ENCODE measurements around the gene ASAP2.

DNA sequence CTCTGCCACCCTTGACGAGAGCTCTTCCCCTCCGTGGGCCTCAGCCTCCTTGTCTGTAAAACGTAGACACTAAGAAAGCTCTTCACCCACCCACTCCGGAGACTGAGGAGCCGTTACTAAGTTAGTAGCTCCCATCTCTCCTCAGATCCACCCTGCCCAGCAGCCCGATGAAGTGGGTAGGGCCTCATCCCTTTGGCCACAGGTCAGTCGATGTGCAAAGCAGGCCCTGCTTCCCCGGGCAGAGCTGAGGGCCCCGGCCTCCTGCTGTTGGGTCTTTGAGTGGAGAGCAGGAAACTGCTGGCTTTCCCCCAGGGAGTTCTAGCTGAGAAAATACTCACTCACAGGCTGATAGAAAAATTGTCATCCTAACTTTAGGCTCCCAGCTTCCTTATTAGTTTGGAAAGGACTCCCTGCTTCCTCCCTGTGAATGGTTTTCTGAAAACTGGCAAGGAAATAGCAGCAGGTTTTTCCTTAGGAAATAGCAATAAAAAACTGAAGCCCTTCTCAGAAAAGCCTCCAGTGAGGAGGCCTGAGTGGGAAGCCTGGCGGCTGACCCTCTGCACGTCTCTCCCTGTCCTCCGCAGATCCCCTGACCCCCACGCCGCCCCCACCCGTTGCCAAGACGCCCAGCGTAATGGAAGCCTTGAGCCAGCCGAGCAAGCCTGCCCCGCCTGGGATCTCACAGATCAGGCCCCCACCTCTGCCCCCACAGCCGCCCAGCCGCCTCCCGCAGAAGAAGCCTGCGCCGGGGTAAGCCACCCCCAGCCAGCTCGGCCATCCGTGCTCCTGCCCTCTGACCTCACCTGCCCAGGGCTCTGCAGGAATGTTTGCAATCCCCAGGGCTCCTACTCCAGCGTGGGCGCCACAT is 186.5 kb downstream of the ASAP2 start:
- TF ChIP-seq, protein P1, sequence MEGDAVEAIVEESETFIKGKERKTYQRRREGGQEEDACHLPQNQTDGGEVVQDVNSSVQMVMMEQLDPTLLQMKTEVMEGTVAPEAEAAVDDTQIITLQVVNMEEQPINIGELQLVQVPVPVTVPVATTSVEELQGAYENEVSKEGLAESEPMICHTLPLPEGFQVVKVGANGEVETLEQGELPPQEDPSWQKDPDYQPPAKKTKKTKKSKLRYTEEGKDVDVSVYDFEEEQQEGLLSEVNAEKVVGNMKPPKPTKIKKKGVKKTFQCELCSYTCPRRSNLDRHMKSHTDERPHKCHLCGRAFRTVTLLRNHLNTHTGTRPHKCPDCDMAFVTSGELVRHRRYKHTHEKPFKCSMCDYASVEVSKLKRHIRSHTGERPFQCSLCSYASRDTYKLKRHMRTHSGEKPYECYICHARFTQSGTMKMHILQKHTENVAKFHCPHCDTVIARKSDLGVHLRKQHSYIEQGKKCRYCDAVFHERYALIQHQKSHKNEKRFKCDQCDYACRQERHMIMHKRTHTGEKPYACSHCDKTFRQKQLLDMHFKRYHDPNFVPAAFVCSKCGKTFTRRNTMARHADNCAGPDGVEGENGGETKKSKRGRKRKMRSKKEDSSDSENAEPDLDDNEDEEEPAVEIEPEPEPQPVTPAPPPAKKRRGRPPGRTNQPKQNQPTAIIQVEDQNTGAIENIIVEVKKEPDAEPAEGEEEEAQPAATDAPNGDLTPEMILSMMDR (IDR thresholded peaks at IDR 0.05; ENCODE audit: low read length), result no peak
- no peak for TF ChIP-seq EZH2phosphoT487 (IDR thresholded peaks at IDR 0.05; ENCODE audit: low read length)
